ENCODE data around the gene SS18L1. TPM values are rescaled to one million over a fixed set of nuclear protein-coding genes. Genes with fewer than 3 reads are reported as not detected.

The SS18L1 gene
- total RNA-seq, 1 experiment from 2014 or later, result 29.0 TPM

DNA sequence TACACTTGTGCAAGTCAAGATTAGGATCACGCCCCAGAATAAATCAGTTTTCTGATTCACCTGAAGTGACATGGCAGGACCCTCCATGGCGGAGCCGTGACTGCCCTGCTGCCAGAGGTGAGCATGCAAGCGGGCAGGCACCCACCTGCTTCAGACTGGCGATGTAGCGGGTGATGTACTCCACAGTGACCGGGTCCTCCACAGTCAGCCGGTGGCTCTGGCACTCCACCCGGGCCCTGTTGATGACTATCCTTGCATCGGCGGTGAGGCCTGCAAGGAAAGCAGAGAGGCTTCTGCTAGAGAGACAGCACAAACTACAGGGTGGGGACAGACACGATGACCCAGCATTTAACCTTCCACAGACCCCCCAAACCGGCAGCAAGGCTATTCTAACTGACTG is 3.9 kb upstream of the SS18L1 start:
- Histone ChIP-seq H2AFZ (no peak overlapping the region), H3K9me2 (ENCODE audit: insufficient read depth) (no peaks in the 10 kb centered on the region), H3F3A (ENCODE audit: insufficient read depth, low read depth) (peaks cover 58% of the 10 kb centered on the region), H3K4me3 (no peak overlapping the region), H3K79me2 (ENCODE audit: low read depth) (peaks cover 46% of the 10 kb centered on the region), H3K36me3 (ENCODE audit: low read depth) (peaks cover 43% of the 10 kb centered on the region), H3K27me3 (ENCODE audit: insufficient read depth, low read depth) (no peaks in the 10 kb centered on the region), H3K27ac (no peak overlapping the region), H4K20me1 (ENCODE audit: insufficient read depth) (peaks cover 70% of the 10 kb centered on the region), H3K4me1 (replicated peaks; ENCODE audit: insufficient read depth) (peaks cover 17% of the 10 kb centered on the region), H3K9me3 (ENCODE audit: insufficient read depth, low read depth) (no peaks in the 10 kb centered on the region), H3K4me2 (no peak overlapping the region)
- BruUV-seq (replicated peaks), result no TSS peak
- TF ChIP-seq EZH2 (IDR thresholded peaks at IDR 0.05; ENCODE audit: low read depth) (no peak), CTCF (conservative IDR thresholded peaks at IDR 0.05) (no peak)
- POLR2A ChIA-PET (ENCODE audit: unreplicated experiment), result interaction anchor here (0.6 kb wide), 1 partner anchor 126 kb away, joined by 4 read pairs; no protein-coding TSS in a partner anchor
- intact Hi-C loops (cut with micrococcal nuclease; ENCODE audit: unreplicated experiment), result loop anchor here (5.0 kb wide), 3 partner anchors 77 to 268 kb away; partner anchors contain the start of gene CABLES2
- CTCF ChIA-PET, result no interaction called here
- DNase-seq, result no peak

DNA sequence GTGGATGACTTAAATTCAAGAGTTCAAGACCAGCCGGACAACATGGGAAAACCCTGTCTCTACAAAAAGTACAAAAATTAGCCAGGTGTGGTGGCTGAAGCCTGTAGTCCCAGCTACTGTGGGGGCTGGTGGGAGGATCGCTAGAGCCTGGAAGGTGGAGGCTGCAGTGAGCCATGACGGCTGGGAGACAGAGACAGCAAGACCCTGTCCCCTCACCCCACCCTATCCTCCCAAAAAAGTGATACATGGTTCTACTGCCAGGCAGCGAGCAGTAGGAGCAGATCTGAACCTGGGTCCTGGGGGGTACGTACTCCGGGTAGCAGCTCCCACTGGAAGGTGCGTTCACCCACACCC is 2.5 kb upstream of the SS18L1 start:
- Histone ChIP-seq H2AFZ (no peak overlapping the region), H3K79me2 (ENCODE audit: low read depth) (peaks cover 59% of the 10 kb centered on the region), H3K4me2 (peak overlapping the region; percentile 99), H3K4me3 (peak overlapping the region; percentile 98; the same call in 1 of the 2 replicates), H3K27me3 (ENCODE audit: insufficient read depth, low read depth) (no peaks in the 10 kb centered on the region), H3K9me2 (ENCODE audit: insufficient read depth) (no peaks in the 10 kb centered on the region), H3K9me3 (ENCODE audit: insufficient read depth, low read depth) (no peaks in the 10 kb centered on the region), H3K4me1 (replicated peaks; ENCODE audit: insufficient read depth) (peaks cover 26% of the 10 kb centered on the region), H3K27ac (no peak overlapping the region), H3K36me3 (ENCODE audit: low read depth) (peaks cover 39% of the 10 kb centered on the region), H3F3A (ENCODE audit: insufficient read depth, low read depth) (peaks cover 44% of the 10 kb centered on the region), H4K20me1 (ENCODE audit: insufficient read depth) (peaks cover 77% of the 10 kb centered on the region)
- no peak for DNase-seq
- ChIA-PET POLR2A (ENCODE audit: unreplicated experiment) (no interaction called here), CTCF (interaction anchor here (0.9 kb wide), 1 partner anchor 130 kb away, joined by 3 read pairs; no protein-coding TSS in a partner anchor)
- intact Hi-C loops (cut with micrococcal nuclease; ENCODE audit: unreplicated experiment), result loop anchor here (5.0 kb wide), 1 partner anchor 216 kb away; no protein-coding TSS in a partner anchor
- no peak for TF ChIP-seq CTCF (conservative IDR thresholded peaks at IDR 0.05)
- no TSS peak for BruUV-seq (replicated peaks)

DNA sequence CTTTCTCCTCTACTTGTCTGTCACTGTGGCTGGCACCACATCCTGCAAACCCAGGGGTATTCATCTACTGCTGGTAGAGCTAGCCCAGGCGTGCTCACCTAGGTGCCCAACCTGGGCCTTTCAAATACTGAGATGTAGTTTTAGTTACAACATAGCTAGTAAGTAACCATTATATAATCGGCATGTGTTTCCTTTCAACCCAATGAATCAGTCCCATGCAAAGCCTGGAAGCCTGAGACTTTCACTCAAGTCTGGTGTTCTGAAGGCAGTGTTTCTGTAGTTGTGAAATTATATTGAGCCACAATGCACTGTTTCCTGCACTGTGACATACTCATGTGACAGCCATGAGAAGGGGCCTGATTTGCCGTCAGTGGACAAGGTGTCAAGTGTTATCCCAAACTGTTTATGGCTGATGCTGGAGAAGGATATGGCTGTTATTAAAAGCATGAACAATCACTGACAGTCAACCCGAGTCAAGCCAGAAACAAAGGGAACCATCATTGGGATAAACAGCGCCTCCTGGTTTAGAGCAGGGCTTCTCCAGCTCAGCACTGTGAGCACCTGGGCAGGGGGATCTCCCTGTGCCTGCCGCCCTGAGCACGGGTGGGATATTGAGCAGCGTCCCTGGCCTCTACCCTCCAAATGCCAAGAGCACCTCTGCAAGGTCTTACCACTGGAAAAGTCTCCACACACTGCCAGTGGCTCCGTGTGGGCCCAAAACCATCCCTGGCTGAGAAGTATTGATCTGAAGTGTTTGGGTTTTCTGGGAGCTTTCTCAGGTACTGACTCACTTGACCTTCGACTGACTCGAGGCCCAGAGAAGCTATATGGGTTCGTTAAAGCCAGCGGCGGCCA is 1.9 kb upstream of the SS18L1 start:
- DNase-seq, result peak in 1 of 2 experiments; percentile 63

More for the DNA sequence above, 1.9 kb upstream of the SS18L1 start:
- H3K9me3 ChIP-seq (ENCODE audit: insufficient read depth, low read depth), result no peaks in the 10 kb centered on the region
- ChIA-PET POLR2A (ENCODE audit: unreplicated experiment) (interaction anchor here (0.6 kb wide), 1 partner anchor 58 kb away, joined by 3 read pairs; no protein-coding TSS in a partner anchor), CTCF (interaction anchor here (0.8 to 0.9 kb wide), 2 partner anchors 13 to 131 kb away, joined by 3 read pairs; no protein-coding TSS in a partner anchor)
- H3K27ac ChIP-seq, result peak overlapping the region; percentile 26
- H3K27me3 ChIP-seq (ENCODE audit: insufficient read depth, low read depth), result no peaks in the 10 kb centered on the region
- H3K4me3 ChIP-seq, result peak overlapping the region; percentile 98
- H3K79me2 ChIP-seq (ENCODE audit: low read depth), result peaks cover 65% of the 10 kb centered on the region
- H3K4me1 ChIP-seq (replicated peaks; ENCODE audit: insufficient read depth), result peaks cover 26% of the 10 kb centered on the region
- peak overlapping the region; percentile 99 for H3K4me2 ChIP-seq
- no peaks in the 10 kb centered on the region for H3K9me2 ChIP-seq (ENCODE audit: insufficient read depth)
- TSS peak; percentile 48 for BruUV-seq (replicated peaks)
- H3F3A ChIP-seq (ENCODE audit: insufficient read depth, low read depth), result peaks cover 38% of the 10 kb centered on the region
- H3K36me3 ChIP-seq (ENCODE audit: low read depth), result peaks cover 39% of the 10 kb centered on the region
- TF ChIP-seq EZH2 (IDR thresholded peaks at IDR 0.05; ENCODE audit: low read depth) (no peak), CTCF (conservative IDR thresholded peaks at IDR 0.05) (peak; percentile 51; the same call in 1 of the 2 replicates)
- intact Hi-C loops (cut with micrococcal nuclease; ENCODE audit: unreplicated experiment), result loop anchor here (5.0 kb wide), 1 partner anchor 216 kb away; no protein-coding TSS in a partner anchor
- peaks cover 79% of the 10 kb centered on the region for H4K20me1 ChIP-seq (ENCODE audit: insufficient read depth)
- H2AFZ ChIP-seq, result no peak overlapping the region
